ENCODE measurements around the gene ARL3. TPM values are rescaled to one million over a fixed set of nuclear protein-coding genes. Genes with fewer than 3 reads are reported as not detected.
A peak's percentile ranks its signal among the peaks of the same experiment; 100 is the strongest.

ARL3 gene
- total RNA-seq, 1 experiment from 2014 or later, result 16.5 TPM

DNA sequence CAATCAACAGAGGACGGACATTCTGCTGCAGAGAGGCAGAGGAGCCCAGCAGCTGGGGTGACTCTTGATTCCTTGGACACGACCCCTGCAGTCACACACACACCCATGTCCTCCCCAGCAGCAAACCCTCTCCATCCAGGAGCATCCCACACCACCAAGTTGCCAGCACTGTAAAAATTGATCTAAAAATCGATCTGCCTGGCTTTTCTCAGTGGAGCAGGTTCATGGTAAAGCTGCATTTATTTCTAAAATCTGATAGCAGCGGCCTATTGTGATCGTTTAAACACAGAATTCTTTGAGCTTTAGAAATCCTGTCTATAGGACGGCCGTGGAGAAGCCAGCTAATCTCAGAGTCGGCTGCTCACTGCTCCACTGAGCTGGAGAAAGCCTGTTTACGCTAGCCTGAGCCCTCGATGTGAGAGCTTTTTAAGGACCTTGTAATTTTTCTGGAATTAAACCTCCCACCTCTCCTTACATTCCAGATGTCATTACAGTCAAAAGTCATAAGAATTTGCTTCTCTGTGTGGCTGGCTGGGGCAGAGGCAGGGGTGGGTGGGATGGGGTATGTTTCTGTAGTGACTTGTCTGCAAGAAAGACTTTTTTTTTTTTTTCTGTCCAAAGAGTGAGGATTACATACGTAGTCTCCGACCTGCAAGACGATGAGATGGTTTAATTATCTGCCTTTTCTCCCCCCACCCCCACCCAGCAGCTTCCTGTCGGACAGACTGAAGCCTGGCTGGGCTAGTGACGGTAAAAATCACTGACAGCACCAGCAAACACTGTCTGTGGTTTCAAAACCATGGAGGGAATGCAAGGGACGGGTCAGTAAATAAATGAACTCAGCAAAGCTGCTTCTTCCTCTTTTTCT, 38.3 kb downstream of the ARL3 start:
- Mint-ChIP-seq H3K4me3 (peak overlapping the region in 1 of 2 experiments; percentile 62; a peak in 3 of 5 replicates), H3K36me3 (ENCODE audit: insufficient read depth in 1 of 3, low read depth in 3 of 3) (peaks cover 0 to 5% (median 3%) of the 10 kb centered on the region in 3 experiments; a peak in 1 of 7 replicates), H3K9me3 (no peaks in the 10 kb centered on the region), H3K27me3 (ENCODE audit: low read depth) (no peaks in the 10 kb centered on the region), H3K27ac (peak overlapping the region; percentile 35 to 95 (median 51); a peak in 3 of 7 replicates), H3K4me1 (peaks cover 71 to 77% of the 10 kb centered on the region in 2 experiments)
- H3K56ac ChIP-seq (ENCODE audit: insufficient read length, low read depth, low read length), result no peak overlapping the region
- H4K5ac ChIP-seq (ENCODE audit: insufficient read length, low read depth, low read length), result no peak overlapping the region
- peaks cover 15% of the 10 kb centered on the region; the same call in 1 of the 2 replicates for H3K4me1 ChIP-seq (ENCODE audit: insufficient read depth, low read length)
- H2BK12ac ChIP-seq (ENCODE audit: insufficient read length, low read depth, low read length), result no peak overlapping the region
- no peak overlapping the region for H2BK120ac ChIP-seq (ENCODE audit: low read depth, low read length, poor library complexity, severe bottlenecking)
- H4K91ac ChIP-seq (ENCODE audit: insufficient read length, low read depth, low read length), result no peak overlapping the region
- H3K9me3 ChIP-seq (ENCODE audit: control insufficient read depth, low read depth, low read length), result no peaks in the 10 kb centered on the region
- no peak overlapping the region for H2AK5ac ChIP-seq (ENCODE audit: insufficient read length, low read length)
- TF ChIP-seq, protein P1, sequence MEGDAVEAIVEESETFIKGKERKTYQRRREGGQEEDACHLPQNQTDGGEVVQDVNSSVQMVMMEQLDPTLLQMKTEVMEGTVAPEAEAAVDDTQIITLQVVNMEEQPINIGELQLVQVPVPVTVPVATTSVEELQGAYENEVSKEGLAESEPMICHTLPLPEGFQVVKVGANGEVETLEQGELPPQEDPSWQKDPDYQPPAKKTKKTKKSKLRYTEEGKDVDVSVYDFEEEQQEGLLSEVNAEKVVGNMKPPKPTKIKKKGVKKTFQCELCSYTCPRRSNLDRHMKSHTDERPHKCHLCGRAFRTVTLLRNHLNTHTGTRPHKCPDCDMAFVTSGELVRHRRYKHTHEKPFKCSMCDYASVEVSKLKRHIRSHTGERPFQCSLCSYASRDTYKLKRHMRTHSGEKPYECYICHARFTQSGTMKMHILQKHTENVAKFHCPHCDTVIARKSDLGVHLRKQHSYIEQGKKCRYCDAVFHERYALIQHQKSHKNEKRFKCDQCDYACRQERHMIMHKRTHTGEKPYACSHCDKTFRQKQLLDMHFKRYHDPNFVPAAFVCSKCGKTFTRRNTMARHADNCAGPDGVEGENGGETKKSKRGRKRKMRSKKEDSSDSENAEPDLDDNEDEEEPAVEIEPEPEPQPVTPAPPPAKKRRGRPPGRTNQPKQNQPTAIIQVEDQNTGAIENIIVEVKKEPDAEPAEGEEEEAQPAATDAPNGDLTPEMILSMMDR (conservative IDR thresholded peaks at IDR 0.05), result no peak
- no peak overlapping the region for H2BK15ac ChIP-seq (ENCODE audit: low read depth, low read length)
- no peaks in the 10 kb centered on the region for H3K27me3 ChIP-seq (ENCODE audit: insufficient read depth, low read length)
- no peaks in the 10 kb centered on the region for H4K20me1 ChIP-seq (ENCODE audit: control insufficient read depth, insufficient read depth, insufficient read length)
- no CpG with 5 or more reads among the region's 16 CpGs for WGBS (ENCODE audit: extremely low coverage, insufficient read length, low lambda C conversion rate)
- H4K8ac ChIP-seq (replicated peaks; ENCODE audit: insufficient read length, low read depth, low read length), result no peak overlapping the region
- H3K4ac ChIP-seq (ENCODE audit: low read depth, low read length), result no peak overlapping the region
- H3K79me2 ChIP-seq (ENCODE audit: insufficient read depth, low read length), result no peaks in the 10 kb centered on the region
- no peak overlapping the region for H3K4me2 ChIP-seq (ENCODE audit: insufficient read depth, insufficient read length, low read length)
- no peak overlapping the region for H3K9ac ChIP-seq (ENCODE audit: extremely low read depth, insufficient read length, low read length)
- H3T11ph ChIP-seq (ENCODE audit: low read length), result no peak overlapping the region
- no peak for DNase-seq
- H2BK20ac ChIP-seq (ENCODE audit: low read depth, low read length, poor library complexity, severe bottlenecking), result no peak overlapping the region
- H3K18ac ChIP-seq (ENCODE audit: insufficient read length, low read depth, low read length), result no peak overlapping the region
- no peak overlapping the region for H2BK5ac ChIP-seq (ENCODE audit: insufficient read length, low read length)
- no peak overlapping the region for H3K27ac ChIP-seq (ENCODE audit: insufficient read length, low read depth, low read length)
- no peak overlapping the region for H3K23ac ChIP-seq (ENCODE audit: insufficient read length, low read depth, low read length)
- no peaks in the 10 kb centered on the region for H3K79me1 ChIP-seq (ENCODE audit: insufficient read depth, low read depth, low read length, poor library complexity, severe bottlenecking)
- no peak overlapping the region for H2AFZ ChIP-seq (ENCODE audit: low read length)
- no peak overlapping the region for H3K14ac ChIP-seq (ENCODE audit: insufficient read depth, low read length)
- H3K23me2 ChIP-seq (ENCODE audit: insufficient read length, low read depth, low read length, poor library complexity, severe bottlenecking), result no peaks in the 10 kb centered on the region
